ENCODE results near the gene RET.

The RET gene

GRCh38 chr10:43123361-43124093 is 46.7 kb downstream of the RET start:
- no peak for DNase-seq

- DNase-seq = no peak
Measured at GRCh38 chr10:43124094-43124521, 47.2 kb downstream of the RET start.

- no peak for DNase-seq
Measured at GRCh38 chr10:43124574-43125273, 47.9 kb downstream of the RET start.

- no peak for DNase-seq
Measured at GRCh38 chr10:43125274-43125845, 48.5 kb downstream of the RET start.

GRCh38 chr10:43125881-43126731 is 49.2 kb downstream of the RET start:
- DNase-seq = peak; percentile 2

GRCh38 chr10:43126759-43127424 is 50.0 kb downstream of the RET start:
- DNase-seq = peak; percentile 1

- no peak for DNase-seq
Measured at GRCh38 chr10:43127442-43127841, 50.6 kb downstream of the RET start.

GRCh38 chr10:43128331-43128730 is 51.5 kb downstream of the RET start:
- no peak for DNase-seq

- peak; percentile 25 for DNase-seq
Measured at GRCh38 chr10:43128958-43129706, 52.3 kb downstream of the RET start.

GRCh38 chr10:43130770-43131171 is 53.9 kb downstream of the RET start:
- no peak for DNase-seq

GRCh38 chr10:43131256-43131655 is 54.4 kb downstream of the RET start:
- no peak for DNase-seq

- no peak for DNase-seq
Measured at GRCh38 chr10:43131906-43132305, 55.0 kb downstream of the RET start.

GRCh38 chr10:43132867-43133787 is 56.3 kb downstream of the RET start:
- no peak for DNase-seq

- no peak for DNase-seq
Measured at GRCh38 chr10:43134126-43134905, 57.4 kb downstream of the RET start.

- DNase-seq = no peak
Measured at GRCh38 chr10:43135064-43135463, 58.2 kb downstream of the RET start.

GRCh38 chr10:43135656-43136055 is 58.8 kb downstream of the RET start:
- no peak for DNase-seq

- no peak for DNase-seq
Measured at GRCh38 chr10:43136432-43136831, 59.6 kb downstream of the RET start.

- no peak for DNase-seq
Measured at GRCh38 chr10:43136995-43137716, 60.3 kb downstream of the RET start.

- peak; percentile 52 for DNase-seq
Measured at GRCh38 chr10:43137717-43138020, 60.8 kb downstream of the RET start.

All from stimulated activated CD4-positive, alpha-beta T cell treated with anti-CD3 and anti-CD28 coated beads, Interleukin-4, amount 100 ng/mL, for 24 hours (primary cell).